A549 (cell line): ENCODE results near the gene GCK. TPM values are rescaled to one million over a fixed set of nuclear protein-coding genes. Genes with fewer than 3 reads are reported as not detected.

ENCODE experiments used
- ATAC-seq, 2 experiments: fragments of 200-7000 bp in 1 of 2; fragments of >200 bp in 1 of 2; cut with Nextera tagmentation in 1 of 2; cut with Tn5 transposase in 1 of 2; 3 replicates each; pipeline versions ENCODE4 v1.8.0 to v1.9.1; 2018 to 2020; ENCODE audit warnings: mild to moderate bottlenecking in 1 of 2, moderate library complexity in 1 of 2
- CTCF ChIA-PET: fragments of 300-600 bp; sonication (Branson Sonifier 250); formaldehyde crosslinking; extraction: SDS; loops from one replicate; lab custom pipeline; 2021; ENCODE audit warnings: antibody characterized with exemption, inconsistent platforms; lab: Yijun Ruan, JAX
- POLR2A ChIA-PET: fragments of 350-600 bp; formaldehyde crosslinking; extraction: SDS; loops from one replicate; lab custom pipeline; 2021; ENCODE audit warnings: antibody characterized with exemption, inconsistent platforms; lab: Yijun Ruan, JAX
- DNase-seq, 2 experiments: peaks; one replicate each; pipeline versions ENCODE4 v3.0.0 to v3.0.0-alpha.2; 2011 to 2016; ENCODE audit warnings: low read depth in 1 of 2, low spot score in 1 of 2
- FAIRE-seq: peaks from 2 replicates; lab custom pipeline; 2011; peaks lifted over from hg19 to GRCh38; lab: Jason Lieb, UNC
- H3K27ac ChIP-seq, 2 experiments: fragments of >200 bp; sonication (Bioruptor Twin); formaldehyde crosslinking; 3 replicates each; pipeline ENCODE4 v1.5.1; 2016 to 2017
- H3K4me1 ChIP-seq: fragments of >200 bp; sonication (Bioruptor Twin); formaldehyde crosslinking; 3 replicates; pipeline ENCODE4 v1.6.1; 2016
- H3K4me2 ChIP-seq: fragments of >200 bp; sonication (Bioruptor Twin); formaldehyde crosslinking; 3 replicates; pipeline ENCODE4 v1.6.1; 2016
- H3K4me3 ChIP-seq: fragments of >200 bp; sonication (Bioruptor Twin); formaldehyde crosslinking; 3 replicates; pipeline ENCODE4 v1.5.1; 2016
- H3K9me3 ChIP-seq: fragments of >200 bp; sonication (Bioruptor Twin); formaldehyde crosslinking; 3 replicates; pipeline ENCODE4 v1.6.1; 2016
- BHLHE40 ChIP-seq: IDR thresholded peaks from 2 replicates; pipeline ENCODE4 v1.6.1; 2012; ENCODE audit warnings: low read depth, low read length, inconsistent platforms
- CHD4 ChIP-seq: fragments of 200-600 bp; sonication (generic); IDR thresholded peaks from 2 replicates; pipeline ENCODE4 v1.6.1; 2016; ENCODE audit warnings: antibody characterized with exemption, mild to moderate bottlenecking, borderline replicate concordance
- EHMT2 ChIP-seq: fragments of 200-600 bp; sonication (generic); IDR thresholded peaks from 2 replicates; pipeline ENCODE4 v1.6.1; 2016; ENCODE audit warnings: antibody characterized with exemption, low read depth, mild to moderate bottlenecking, moderate library complexity
- EP300 ChIP-seq, 2 experiments: fragments of >200 bp; sonication (Bioruptor Twin); formaldehyde crosslinking; IDR thresholded peaks; 2 replicates in 1 of 2; 3 replicates in 1 of 2; pipeline ENCODE4 v1.6.1; 2016 to 2017
- FOSB ChIP-seq: fragments of 250-450 bp; sonication (Bioruptor Pico); IDR thresholded peaks from 2 replicates; pipeline ENCODE4 v1.5.0; 2020; ENCODE audit warnings: mild to moderate bottlenecking, moderate library complexity
- HEYL ChIP-seq: fragments of 250-450 bp; sonication (Bioruptor Pico); IDR thresholded peaks from 2 replicates; pipeline ENCODE4 v1.8.0; 2021; ENCODE audit warnings: mild to moderate bottlenecking, moderate library complexity
- HOXB13 ChIP-seq: fragments of 250-450 bp; sonication (Bioruptor Pico); IDR thresholded peaks from 2 replicates; pipeline ENCODE4 v1.5.0; 2020; ENCODE audit warnings: low read depth, mild to moderate bottlenecking, moderate library complexity
- HOXB5 ChIP-seq: fragments of 250-450 bp; sonication (Bioruptor Pico); IDR thresholded peaks from 2 replicates; pipeline ENCODE4 v1.5.0; 2020; ENCODE audit warnings: mild to moderate bottlenecking, moderate library complexity
- JUNB ChIP-seq: fragments of >200 bp; sonication (Bioruptor Twin); formaldehyde crosslinking; IDR thresholded peaks from 2 replicates; pipeline ENCODE4 v1.6.1; 2016
- KDM5A ChIP-seq: fragments of 200-600 bp; sonication (generic); IDR thresholded peaks from 2 replicates; pipeline ENCODE4 v1.6.1; 2016; ENCODE audit warnings: antibody characterized with exemption, mild to moderate bottlenecking
- MYC ChIP-seq: IDR thresholded peaks from 2 replicates; pipeline ENCODE4 v1.6.1; 2012; ENCODE audit warnings: mild to moderate bottlenecking, inconsistent platforms, low read length, improper control_type of control experiment, borderline replicate concordance
- NR3C1 ChIP-seq: fragments of >200 bp; sonication (Bioruptor Twin); formaldehyde crosslinking; IDR thresholded peaks from 3 replicates; pipeline ENCODE4 v1.6.1; 2017
- PHF8 ChIP-seq: fragments of 200-600 bp; sonication (generic); IDR thresholded peaks from 2 replicates; pipeline ENCODE4 v1.6.1; 2016; ENCODE audit warnings: low read depth, mild to moderate bottlenecking, antibody characterized with exemption, moderate library complexity, borderline replicate concordance
- POLR2AphosphoS2 ChIP-seq: conservative IDR thresholded peaks from 2 replicates; pipeline ENCODE4 v1.6.1; 2012; ENCODE audit warnings: low read length, improper control_type of control experiment, inconsistent platforms
- RAD21 ChIP-seq, 2 experiments: fragments of >200 bp in 1 of 2; sonication (Bioruptor Twin) in 1 of 2; formaldehyde crosslinking in 1 of 2; IDR thresholded peaks in 1 of 2; conservative IDR thresholded peaks in 1 of 2; 2 replicates in 1 of 2; 3 replicates in 1 of 2; pipeline ENCODE4 v1.6.1; 2012 to 2018; ENCODE audit warnings: inconsistent platforms in 1 of 2
- RARB ChIP-seq: fragments of 250-450 bp; sonication (Bioruptor Pico); IDR thresholded peaks from 2 replicates; pipeline ENCODE4 v1.8.0; 2021; ENCODE audit warnings: mild to moderate bottlenecking, moderate library complexity
- RNF2 ChIP-seq: fragments of 200-600 bp; sonication (generic); IDR thresholded peaks from 2 replicates; pipeline ENCODE4 v1.6.1; 2016; ENCODE audit warnings: low read depth, mild to moderate bottlenecking, antibody characterized with exemption, moderate library complexity, borderline replicate concordance
- SMC3 ChIP-seq: fragments of >200 bp; sonication (Bioruptor Twin); formaldehyde crosslinking; IDR thresholded peaks from 3 replicates; pipeline ENCODE4 v1.6.1; 2018; ENCODE audit warnings: inconsistent platforms
- SREBF2 ChIP-seq: fragments of 450-650 bp; IDR thresholded peaks from 2 replicates; pipeline ENCODE4 v1.6.1; 2014; ENCODE audit warnings: mild to moderate bottlenecking, moderate library complexity
- TFCP2L1 ChIP-seq: fragments of 250-450 bp; sonication (Bioruptor Pico); IDR thresholded peaks from 2 replicates; pipeline ENCODE4 v1.5.0; 2021; ENCODE audit warnings: mild to moderate bottlenecking
- ZC3H11A ChIP-seq: fragments of 450-650 bp; IDR thresholded peaks from 2 replicates; pipeline ENCODE4 v1.6.1; 2014; ENCODE audit warnings: antibody characterized with exemption, mild to moderate bottlenecking
- ZNF302 ChIP-seq: fragments of 250-450 bp; sonication (Bioruptor Pico); IDR thresholded peaks from 2 replicates; pipeline ENCODE4 v1.9.0; 2021; ENCODE audit warnings: inconsistent platforms, mild to moderate bottlenecking, moderate library complexity
- WGBS: methylation state at CpG from one replicate; pipeline ENCODE4 v1.1.6; 2017; ENCODE audit errors: missing lambda C conversion rate; 5-methylcytosine and 5-hydroxymethylcytosine counted together
- polyA plus RNA-seq, 4 experiments: library from polyadenylated mRNA; depleted of rRNA in 3 of 4; stranded (reverse); fragments of >200 nt; fragmentation: RNase III in 1 of 4; extraction: RNeasy Plus Mini Kit Qiagen cat#74134 plus additional on column Dnase treatment in 1 of 4; gene quantifications; 2 replicates in 3 of 4; 3 replicates in 1 of 4; pipeline ENCODE4 v1.2.3, GENCODE V29; 2011 to 2017
- TF ChIP-seq, protein P1 (sequence below): fragments of 200-600 bp; sonication (generic); IDR thresholded peaks from 2 replicates; pipeline ENCODE4 v1.6.1; 2016; ENCODE audit warnings: antibody characterized with exemption, mild to moderate bottlenecking, moderate library complexity
- TF ChIP-seq, protein P2 (sequence below): fragments of >200 bp; sonication (Bioruptor Twin); formaldehyde crosslinking; IDR thresholded peaks from 2 replicates; pipeline ENCODE4 v1.6.1; 2016

The GCK gene
- polyA plus RNA-seq, 2 of the 4 experiments (the other 2 are of a cell fraction): 0.12 TPM; not detected in 1

DNA sequence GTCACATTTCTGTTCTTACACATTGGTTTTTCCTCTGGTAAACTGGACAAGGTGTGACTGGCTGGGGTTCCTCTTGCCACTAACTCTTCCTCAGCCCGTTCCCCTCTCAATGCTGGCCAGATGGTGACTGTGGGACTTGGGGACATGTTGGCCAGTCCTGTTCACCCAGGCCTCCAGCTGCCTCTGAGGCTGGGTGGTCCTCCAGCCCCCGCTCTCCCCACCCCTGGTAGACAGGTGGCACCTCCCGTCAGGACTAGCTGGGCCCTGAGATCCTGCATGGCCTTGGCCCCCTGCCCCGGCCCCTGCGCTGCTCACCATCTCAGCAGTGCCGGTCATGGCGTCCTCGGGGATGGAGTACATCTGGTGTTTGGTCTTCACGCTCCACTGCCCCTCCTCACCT is 37.3 kb downstream of the GCK start (continued):
- TF ChIP-seq, protein P1, sequence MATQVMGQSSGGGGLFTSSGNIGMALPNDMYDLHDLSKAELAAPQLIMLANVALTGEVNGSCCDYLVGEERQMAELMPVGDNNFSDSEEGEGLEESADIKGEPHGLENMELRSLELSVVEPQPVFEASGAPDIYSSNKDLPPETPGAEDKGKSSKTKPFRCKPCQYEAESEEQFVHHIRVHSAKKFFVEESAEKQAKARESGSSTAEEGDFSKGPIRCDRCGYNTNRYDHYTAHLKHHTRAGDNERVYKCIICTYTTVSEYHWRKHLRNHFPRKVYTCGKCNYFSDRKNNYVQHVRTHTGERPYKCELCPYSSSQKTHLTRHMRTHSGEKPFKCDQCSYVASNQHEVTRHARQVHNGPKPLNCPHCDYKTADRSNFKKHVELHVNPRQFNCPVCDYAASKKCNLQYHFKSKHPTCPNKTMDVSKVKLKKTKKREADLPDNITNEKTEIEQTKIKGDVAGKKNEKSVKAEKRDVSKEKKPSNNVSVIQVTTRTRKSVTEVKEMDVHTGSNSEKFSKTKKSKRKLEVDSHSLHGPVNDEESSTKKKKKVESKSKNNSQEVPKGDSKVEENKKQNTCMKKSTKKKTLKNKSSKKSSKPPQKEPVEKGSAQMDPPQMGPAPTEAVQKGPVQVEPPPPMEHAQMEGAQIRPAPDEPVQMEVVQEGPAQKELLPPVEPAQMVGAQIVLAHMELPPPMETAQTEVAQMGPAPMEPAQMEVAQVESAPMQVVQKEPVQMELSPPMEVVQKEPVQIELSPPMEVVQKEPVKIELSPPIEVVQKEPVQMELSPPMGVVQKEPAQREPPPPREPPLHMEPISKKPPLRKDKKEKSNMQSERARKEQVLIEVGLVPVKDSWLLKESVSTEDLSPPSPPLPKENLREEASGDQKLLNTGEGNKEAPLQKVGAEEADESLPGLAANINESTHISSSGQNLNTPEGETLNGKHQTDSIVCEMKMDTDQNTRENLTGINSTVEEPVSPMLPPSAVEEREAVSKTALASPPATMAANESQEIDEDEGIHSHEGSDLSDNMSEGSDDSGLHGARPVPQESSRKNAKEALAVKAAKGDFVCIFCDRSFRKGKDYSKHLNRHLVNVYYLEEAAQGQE: no peak
- TF ChIP-seq EP300 (IDR thresholded peaks at IDR 0.05) (no peak), NR3C1 (no peak)

DNA sequence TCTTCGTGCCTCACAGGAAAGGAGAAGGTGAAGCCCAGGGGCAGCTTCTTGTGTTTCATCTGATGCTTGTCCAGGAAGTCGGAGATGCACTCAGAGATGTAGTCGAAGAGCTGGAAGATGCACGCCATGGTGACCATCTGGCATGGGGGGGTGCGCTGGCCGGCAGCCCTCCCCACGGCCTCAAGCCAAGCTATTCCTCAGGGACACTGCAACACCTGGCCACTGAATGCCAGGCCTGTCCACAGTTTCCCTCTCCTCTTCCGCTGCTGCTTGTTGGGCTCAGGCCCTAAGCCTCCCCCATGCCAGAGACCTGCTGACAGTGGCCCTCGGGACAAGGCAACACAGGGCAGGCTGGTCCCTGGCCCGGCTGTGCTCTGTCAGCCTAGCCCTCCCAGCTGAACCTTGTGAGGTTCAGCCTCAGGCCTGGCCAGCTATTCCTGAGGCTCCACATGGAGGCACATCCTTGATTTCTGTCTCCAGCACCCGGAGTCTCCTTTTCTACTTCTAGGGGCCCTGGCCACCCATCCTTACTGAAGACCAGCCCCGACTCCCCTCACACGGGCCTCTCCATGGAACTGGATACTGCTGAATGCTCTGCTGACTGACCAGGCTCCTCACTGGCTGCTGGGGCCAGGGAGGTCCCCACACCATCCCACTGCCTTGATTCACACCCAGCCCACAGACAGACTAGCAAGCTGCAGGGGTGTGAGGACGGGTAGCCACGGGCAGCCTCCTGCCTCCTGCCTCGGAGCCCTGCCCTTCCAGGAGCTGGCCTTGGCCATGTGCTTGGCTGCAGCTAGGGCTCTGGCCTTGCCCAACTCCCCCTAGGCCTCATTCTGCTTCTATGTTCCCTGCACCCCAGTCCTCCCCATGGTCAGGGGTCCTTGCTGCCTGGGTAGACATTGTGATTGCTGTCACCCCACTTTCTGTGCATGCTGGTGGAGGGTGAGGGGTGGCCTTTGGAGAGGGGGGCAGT is 38.0 kb downstream of the GCK start:
- H3K4me3 ChIP-seq: no peak overlapping the region
- no peak for TF ChIP-seq MYC
- TF ChIP-seq RAD21 (conservative IDR thresholded peaks at IDR 0.05 in 1 of 2, IDR thresholded peaks at IDR 0.05 in 1 of 2): no peak
- TF ChIP-seq ZNF302 (CRISPR knock-in tag): no peak
- no peak for TF ChIP-seq TFCP2L1 (CRISPR knock-in tag)
- no peak for TF ChIP-seq PHF8
- TF ChIP-seq POLR2AphosphoS2: no peak
- TF ChIP-seq RNF2: no peak
- TF ChIP-seq CHD4: no peak
- no peak for TF ChIP-seq HEYL
- no peak for TF ChIP-seq HOXB5 (CRISPR knock-in tag)
- TF ChIP-seq KDM5A: no peak
- TF ChIP-seq FOSB (CRISPR knock-in tag): no peak
- no peak for TF ChIP-seq SMC3
- TF ChIP-seq ZC3H11A: no peak
- no peak for TF ChIP-seq SREBF2
- TF ChIP-seq EHMT2: no peak
- TF ChIP-seq, all 56 proteins: peak for 0
- WGBS: 84% methylated on average over 12 of the region's 16 CpGs
- FAIRE-seq (no peak), ATAC-seq (no peak), DNase-seq (no peak)
- ChIA-PET POLR2A (no interaction called here), CTCF (interaction anchor here (1.0 to 3.7 kb wide), 5 partner anchors 12 to 31 kb away, joined by 3 to 14 read pairs (median 3); no protein-coding TSS in a partner anchor)
- Histone ChIP-seq H3K27ac (no peak overlapping the region), H3K4me2 (no peak overlapping the region), H3K4me1 (no peaks in the 10 kb centered on the region), H3K9me3 (no peaks in the 10 kb centered on the region)

DNA sequence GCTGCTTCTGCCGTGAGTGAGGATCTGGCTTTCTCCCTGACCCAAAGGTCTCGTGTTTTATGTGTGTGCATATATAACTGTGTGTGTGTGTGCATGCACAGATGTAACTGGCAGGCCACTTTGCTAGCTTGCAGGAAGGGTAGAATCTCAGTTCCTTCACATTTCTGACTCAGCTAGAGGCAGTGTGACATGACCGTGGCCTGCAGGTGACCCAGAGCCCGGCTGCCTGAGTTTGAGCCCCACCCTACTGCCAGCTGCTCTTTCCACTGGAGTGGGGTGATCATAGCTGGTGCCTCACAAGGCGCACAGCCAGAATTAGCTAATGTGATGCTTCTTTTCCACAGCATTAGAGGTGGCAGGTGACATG is 38.8 kb downstream of the GCK start:
- Histone ChIP-seq H3K9me3 (no peaks in the 10 kb centered on the region), H3K4me2 (no peak overlapping the region), H3K4me1 (no peaks in the 10 kb centered on the region), H3K4me3 (no peak overlapping the region), H3K27ac (no peak overlapping the region)
- no peak for FAIRE-seq
- WGBS: 86% methylated on average over 3 of the region's 5 CpGs
- no peak for DNase-seq
- ChIA-PET CTCF (interaction anchor here (1.0 to 3.7 kb wide), 4 partner anchors 13 to 32 kb away, joined by 3 to 14 read pairs (median 4); no protein-coding TSS in a partner anchor), POLR2A (no interaction called here)
- ATAC-seq: no peak
- TF ChIP-seq, protein P2, sequence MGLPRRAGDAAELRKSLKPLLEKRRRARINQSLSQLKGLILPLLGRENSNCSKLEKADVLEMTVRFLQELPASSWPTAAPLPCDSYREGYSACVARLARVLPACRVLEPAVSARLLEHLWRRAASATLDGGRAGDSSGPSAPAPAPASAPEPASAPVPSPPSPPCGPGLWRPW: no peak
- TF ChIP-seq BHLHE40: no peak
- TF ChIP-seq NR3C1: no peak
- TF ChIP-seq JUNB: no peak
- TF ChIP-seq HOXB5 (CRISPR knock-in tag): no peak
- no peak for TF ChIP-seq HOXB13 (CRISPR knock-in tag)
- TF ChIP-seq RARB (CRISPR knock-in tag): no peak
